Fibroblast of lung (primary cell): Measurements from ENCODE around the gene FHIT. TPM values are rescaled to one million over a fixed set of nuclear protein-coding genes. Genes with fewer than 3 reads are reported as not detected.
A peak's percentile ranks its signal among the peaks of the same experiment; 100 is the strongest.

ENCODE experiments used
- DNase-seq, 2 donors: peaks; one replicate each; pipeline versions ENCODE4 v3.0.0 to v3.0.0-alpha.2; 2010; ENCODE audit warnings: low read depth in 2 of 2
- H2AFZ ChIP-seq: 2 replicates; pipeline ENCODE4 v1.5.1; 2012; ENCODE audit warnings: low read length, control low read depth, inconsistent platforms
- H3K27ac ChIP-seq: 2 replicates; pipeline ENCODE4 v1.5.1; 2011; ENCODE audit warnings: low read length, control low read depth; ENCODE audit not compliant: insufficient read depth
- H3K27me3 ChIP-seq: 2 replicates; pipeline ENCODE4 v1.5.1; 2011; ENCODE audit warnings: mild to moderate bottlenecking, low read length; ENCODE audit not compliant: control insufficient read depth, insufficient read depth
- H3K36me3 ChIP-seq: 2 replicates; pipeline ENCODE4 v1.5.1; 2011; ENCODE audit warnings: low read length; ENCODE audit not compliant: control insufficient read depth, insufficient read depth
- H3K4me1 ChIP-seq: 2 replicates; pipeline ENCODE4 v1.5.1; 2011; ENCODE audit warnings: low read length; ENCODE audit not compliant: control insufficient read depth, insufficient read depth; ENCODE audit errors: extremely low read depth
- H3K4me2 ChIP-seq: 2 replicates; pipeline ENCODE4 v1.5.1; 2011; ENCODE audit warnings: low read length, control low read depth; ENCODE audit not compliant: insufficient read depth; ENCODE audit errors: extremely low read depth
- H3K4me3 ChIP-seq, 4 experiments: fragments of 200-600 bp in 1 of 4; sonication (generic) in 1 of 4; replicated peaks in 1 of 4; 2 replicates each; pipeline ENCODE4 v1.5.1; 2011 to 2016; ENCODE audit warnings: low read length in 4 of 4, low read depth in 3 of 4, mild to moderate bottlenecking in 3 of 4, control low read depth in 2 of 4, inconsistent platforms in 1 of 4, mixed read lengths in 1 of 4; ENCODE audit not compliant: insufficient read depth in 1 of 4; ENCODE audit errors: control extremely low read depth in 1 of 4
- H3K79me2 ChIP-seq: 2 replicates; pipeline ENCODE4 v1.5.1; 2012; ENCODE audit warnings: mild to moderate bottlenecking, low read length, inconsistent platforms; ENCODE audit not compliant: control insufficient read depth, insufficient read depth
- H3K9ac ChIP-seq: 2 replicates; pipeline ENCODE4 v1.5.1; 2011; ENCODE audit warnings: mild to moderate bottlenecking, low read length, control low read depth; ENCODE audit not compliant: insufficient read depth
- H3K9me3 ChIP-seq: 2 replicates; pipeline ENCODE4 v1.5.1; 2012; ENCODE audit warnings: low read depth, low read length; ENCODE audit not compliant: control insufficient read depth, insufficient read depth
- H4K20me1 ChIP-seq: 2 replicates; pipeline ENCODE4 v1.5.1; 2011; ENCODE audit warnings: low read length; ENCODE audit not compliant: control insufficient read depth, insufficient read depth; ENCODE audit errors: extremely low read depth
- EZH2 ChIP-seq: IDR thresholded peaks from 2 replicates; pipeline ENCODE4 v1.5.1; 2012; ENCODE audit warnings: low read length, control low read depth, mild to moderate bottlenecking; ENCODE audit errors: missing control alignments
- polyA plus RNA-seq, 2 donors: library from polyadenylated mRNA; depleted of rRNA in 1 of 2; stranded (reverse) in 1 of 2; unstranded in 1 of 2; fragments of >200 nt; gene quantifications; 2 replicates each; pipeline ENCODE4 v1.2.1, GENCODE V29; 2011 to 2012; ENCODE audit warnings: missing spikeins in 1 of 2
- total RNA-seq: library from RNA; depleted of rRNA; stranded (reverse); fragments of >200 nt; gene quantifications from 2 replicates; pipeline ENCODE4 v1.2.1, GENCODE V29; 2014
- TF ChIP-seq, protein P1 (sequence below), 2 donors: IDR thresholded peaks in 1 of 2; conservative IDR thresholded peaks in 1 of 2; 1 replicate in 1 of 2; 2 replicates in 1 of 2; pipeline ENCODE4 v1.5.1; 2011 to 2012; ENCODE audit warnings: low read length in 2 of 2, control low read depth in 1 of 2, inconsistent platforms in 1 of 2, low read depth in 1 of 2, mild to moderate bottlenecking in 1 of 2

Gene FHIT
- total and polyA plus RNA-seq, 2 donors (not counting 1 experiment from before 2014, with no cell fraction given): 0.79 to 2.1 TPM

GRCh38 chr3:60463685-60464084 lies 787.6 kb downstream of the FHIT start:
- TF ChIP-seq EZH2: no peak
- TF ChIP-seq, protein P1, sequence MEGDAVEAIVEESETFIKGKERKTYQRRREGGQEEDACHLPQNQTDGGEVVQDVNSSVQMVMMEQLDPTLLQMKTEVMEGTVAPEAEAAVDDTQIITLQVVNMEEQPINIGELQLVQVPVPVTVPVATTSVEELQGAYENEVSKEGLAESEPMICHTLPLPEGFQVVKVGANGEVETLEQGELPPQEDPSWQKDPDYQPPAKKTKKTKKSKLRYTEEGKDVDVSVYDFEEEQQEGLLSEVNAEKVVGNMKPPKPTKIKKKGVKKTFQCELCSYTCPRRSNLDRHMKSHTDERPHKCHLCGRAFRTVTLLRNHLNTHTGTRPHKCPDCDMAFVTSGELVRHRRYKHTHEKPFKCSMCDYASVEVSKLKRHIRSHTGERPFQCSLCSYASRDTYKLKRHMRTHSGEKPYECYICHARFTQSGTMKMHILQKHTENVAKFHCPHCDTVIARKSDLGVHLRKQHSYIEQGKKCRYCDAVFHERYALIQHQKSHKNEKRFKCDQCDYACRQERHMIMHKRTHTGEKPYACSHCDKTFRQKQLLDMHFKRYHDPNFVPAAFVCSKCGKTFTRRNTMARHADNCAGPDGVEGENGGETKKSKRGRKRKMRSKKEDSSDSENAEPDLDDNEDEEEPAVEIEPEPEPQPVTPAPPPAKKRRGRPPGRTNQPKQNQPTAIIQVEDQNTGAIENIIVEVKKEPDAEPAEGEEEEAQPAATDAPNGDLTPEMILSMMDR (conservative IDR thresholded peaks at IDR 0.05 in 1 of 2, IDR thresholded peaks at IDR 0.05 in 1 of 2; ENCODE audit: low read depth in 1 of 2, low read length in 2 of 2): no peak
- DNase-seq: no peak
- Histone ChIP-seq H3K79me2 (no peaks in the 10 kb centered on the region), H3K9ac (no peak overlapping the region), H3K36me3 (no peaks in the 10 kb centered on the region), H3K4me2 (no peak overlapping the region), H3K4me1 (no peaks in the 10 kb centered on the region), H3K9me3 (no peaks in the 10 kb centered on the region), H4K20me1 (no peaks in the 10 kb centered on the region), H3K4me3 (no peak overlapping the region), H3K27ac (no peak overlapping the region), H3K27me3 (no peaks in the 10 kb centered on the region), H2AFZ (no peak overlapping the region)

DNA sequence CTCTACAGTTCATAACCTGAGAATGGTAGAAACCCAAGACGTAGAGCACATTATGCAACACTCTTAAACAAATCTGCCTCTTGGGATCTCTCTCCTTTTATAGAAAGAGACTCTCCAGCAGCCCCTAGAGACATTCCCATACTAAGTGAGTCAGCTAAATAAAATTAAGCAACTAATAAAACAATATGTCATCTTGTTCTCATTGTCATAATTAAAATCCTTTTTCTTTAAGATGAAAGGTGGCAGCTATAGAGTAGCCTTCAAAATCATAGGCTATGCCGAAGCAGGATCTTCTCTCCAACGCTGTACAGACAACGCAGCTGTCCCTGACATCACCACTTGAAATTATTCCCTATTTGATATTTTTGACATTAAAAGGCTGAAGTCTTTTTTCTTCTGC lies 790.0 kb downstream of the FHIT start:
- no peaks in the 10 kb centered on the region for H3K36me3 ChIP-seq
- peak; percentile 4 to 56 for DNase-seq
- H3K4me3 ChIP-seq: no peak overlapping the region

DNA sequence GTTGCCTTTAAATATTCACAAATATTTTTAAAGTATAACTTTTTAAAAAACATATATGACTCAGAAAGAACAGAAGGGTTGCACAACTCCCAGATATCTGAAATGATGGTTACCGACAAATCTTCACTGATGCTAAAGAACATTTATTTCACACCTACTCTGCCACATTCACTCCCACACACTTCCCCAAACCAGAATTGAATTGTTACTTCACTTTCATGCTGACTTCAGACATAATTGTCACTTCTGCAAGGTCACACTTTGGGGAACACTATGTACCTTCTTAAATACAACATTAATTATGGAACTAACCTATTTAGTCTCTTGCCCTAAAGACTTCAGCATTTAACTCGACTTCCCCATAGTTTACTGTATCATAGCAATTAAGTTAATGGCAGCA lies 795.1 kb downstream of the FHIT start:
- Histone ChIP-seq H3K27ac (no peak overlapping the region), H3K9me3 (no peaks in the 10 kb centered on the region), H4K20me1 (no peaks in the 10 kb centered on the region), H3K36me3 (no peaks in the 10 kb centered on the region), H3K27me3 (no peaks in the 10 kb centered on the region), H3K79me2 (no peaks in the 10 kb centered on the region), H3K4me1 (no peaks in the 10 kb centered on the region), H3K4me2 (no peak overlapping the region), H3K4me3 (no peak overlapping the region), H3K9ac (no peak overlapping the region), H2AFZ (no peak overlapping the region)
- TF ChIP-seq, protein P1 (conservative IDR thresholded peaks at IDR 0.05 in 1 of 2, IDR thresholded peaks at IDR 0.05 in 1 of 2; ENCODE audit: low read depth in 1 of 2, low read length in 2 of 2): no peak
- TF ChIP-seq EZH2: no peak
- DNase-seq: no peak

More for the DNA sequence above, 790.0 kb downstream of the FHIT start:
- no peaks in the 10 kb centered on the region for H3K27me3 ChIP-seq
- TF ChIP-seq, protein P1 (conservative IDR thresholded peaks at IDR 0.05 in 1 of 2, IDR thresholded peaks at IDR 0.05 in 1 of 2; ENCODE audit: low read depth in 1 of 2, low read length in 2 of 2): no peak
- TF ChIP-seq EZH2: no peak
- H3K79me2 ChIP-seq: no peaks in the 10 kb centered on the region
- no peak overlapping the region for H3K9ac ChIP-seq
- no peaks in the 10 kb centered on the region for H4K20me1 ChIP-seq
- no peak overlapping the region for H3K27ac ChIP-seq
- no peaks in the 10 kb centered on the region for H3K4me1 ChIP-seq
- H3K4me2 ChIP-seq: no peak overlapping the region
- H2AFZ ChIP-seq: no peak overlapping the region
- H3K9me3 ChIP-seq: no peaks in the 10 kb centered on the region
